H1 (cell line): Measurements from ENCODE around the gene TAMALIN. TPM values are rescaled to one million over a fixed set of nuclear protein-coding genes. Genes with fewer than 3 reads are reported as not detected.

Source experiments
- CTCF ChIA-PET: fragments of 300-600 bp; sonication (Branson Sonifier 250); formaldehyde crosslinking; loops from one replicate; lab custom pipeline; 2021; ENCODE audit not compliant: partially characterized antibody; lab: Charles Lee
- POLR2A ChIA-PET: fragments of 300-600 bp; sonication (Branson Sonifier 250); formaldehyde crosslinking; loops from one replicate; lab custom pipeline; 2021; ENCODE audit warnings: inconsistent platforms; ENCODE audit not compliant: partially characterized antibody; lab: Charles Lee
- DNase-seq, 2 experiments: peaks; one replicate each; pipeline versions ENCODE4 v3.0.0 to v3.0.0-alpha.2; 2010 to 2022; ENCODE audit warnings: low spot score in 2 of 2, low read depth in 1 of 2, mixed read lengths in 1 of 2
- FAIRE-seq: peaks from 2 replicates; lab custom pipeline; 2011; peaks lifted over from hg19 to GRCh38; lab: Jason Lieb, UNC
- H2AFZ ChIP-seq: 2 replicates; pipeline ENCODE4 v1.8.1; 2012; ENCODE audit warnings: low read length, inconsistent platforms
- H2AK5ac ChIP-seq: 2 replicates; pipeline ENCODE4 v1.6.1; 2013; ENCODE audit warnings: low read depth, low read length
- H2BK120ac ChIP-seq: replicated peaks from 2 replicates; pipeline ENCODE3; 2013; ENCODE audit warnings: low read depth, low read length, inconsistent platforms
- H2BK12ac ChIP-seq: 2 replicates; pipeline ENCODE4 v1.6.1; 2013; ENCODE audit warnings: low read depth, low read length
- H2BK15ac ChIP-seq: 2 replicates; pipeline ENCODE4 v1.6.1; 2013; ENCODE audit warnings: low read length
- H2BK20ac ChIP-seq: 2 replicates; pipeline ENCODE4 v1.6.1; 2013; ENCODE audit warnings: low read length
- H2BK5ac ChIP-seq: 2 replicates; pipeline ENCODE4 v1.6.1; 2013; ENCODE audit warnings: low read depth, low read length
- H3K14ac ChIP-seq: 2 replicates; pipeline ENCODE4 v1.6.1; 2013; ENCODE audit warnings: inconsistent platforms; ENCODE audit not compliant: insufficient read length
- H3K18ac ChIP-seq: 2 replicates; pipeline ENCODE4 v1.6.1; 2013; ENCODE audit warnings: low read length; ENCODE audit errors: extremely low read depth
- H3K23ac ChIP-seq: 2 replicates; pipeline ENCODE4 v1.6.1; 2013; ENCODE audit warnings: inconsistent platforms; ENCODE audit not compliant: insufficient read length
- H3K23me2 ChIP-seq: 2 replicates; pipeline ENCODE4 v1.6.1; 2013; ENCODE audit warnings: low read depth, low read length
- H3K27ac ChIP-seq: 2 replicates; pipeline ENCODE4 v1.6.1; 2011; ENCODE audit warnings: low read depth, low read length, inconsistent platforms
- H3K27me3 ChIP-seq, 4 experiments: replicated peaks in 1 of 4; 1 replicate in 1 of 4; 2 replicates in 3 of 4; pipeline versions ENCODE4 v1.6.1 to v1.8.1; 2011 to 2013; ENCODE audit warnings: low read length in 3 of 4, mild to moderate bottlenecking in 3 of 4, inconsistent platforms in 2 of 4, mixed read lengths in 2 of 4, moderate library complexity in 1 of 4; ENCODE audit not compliant: control insufficient read depth in 3 of 4, insufficient read depth in 3 of 4; ENCODE audit errors: extremely low read depth in 1 of 4
- H3K36me3 ChIP-seq, 4 experiments: 2 replicates each; pipeline versions ENCODE4 v1.6.1 to v1.8.1; 2011 to 2013; ENCODE audit warnings: mild to moderate bottlenecking in 4 of 4, low read length in 3 of 4, moderate library complexity in 2 of 4, control low read depth in 1 of 4, inconsistent platforms in 1 of 4; ENCODE audit not compliant: insufficient read depth in 4 of 4, control insufficient read depth in 2 of 4
- H3K4ac ChIP-seq: replicated peaks from 2 replicates; pipeline ENCODE3; 2013; ENCODE audit warnings: low read length, low read depth, mixed read lengths, inconsistent platforms; ENCODE audit not compliant: insufficient read length
- H3K4me1 ChIP-seq, 4 experiments: replicated peaks in 1 of 4; 1 replicate in 1 of 4; 2 replicates in 3 of 4; pipeline versions ENCODE4 v1.6.1 to v1.8.1; 2011 to 2013; ENCODE audit warnings: low read length in 3 of 4, inconsistent platforms in 2 of 4, mixed read lengths in 1 of 4; ENCODE audit not compliant: insufficient read depth in 4 of 4, control insufficient read depth in 3 of 4
- H3K4me2 ChIP-seq, 2 experiments: 2 replicates each; pipeline versions ENCODE4 v1.6.1 to v1.8.1; 2011 to 2013; ENCODE audit warnings: low read depth in 2 of 2, low read length in 2 of 2, control low read depth in 1 of 2, inconsistent platforms in 1 of 2, mild to moderate bottlenecking in 1 of 2; ENCODE audit not compliant: insufficient read depth in 1 of 2
- H3K4me3 ChIP-seq, 4 experiments: fragments of 200-600, 300-600 bp in 1 of 4; sonication (generic), shearing (Covaris generic), sonication (Bioruptor Twin) in 1 of 4; 2 replicates each; pipeline versions ENCODE4 v1.5.1 to v1.8.1; 2011 to 2016; ENCODE audit warnings: low read length in 4 of 4, low read depth in 3 of 4, control low read depth in 2 of 4, inconsistent platforms in 2 of 4, mild to moderate bottlenecking in 2 of 4, mixed read lengths in 1 of 4, moderate library complexity in 1 of 4; ENCODE audit not compliant: insufficient read depth in 2 of 4; ENCODE audit errors: extremely low read depth in 1 of 4
- H3K56ac ChIP-seq: replicated peaks from 2 replicates; pipeline ENCODE3; 2013; ENCODE audit warnings: low read depth, mild to moderate bottlenecking, mixed read lengths, low read length, inconsistent platforms; ENCODE audit not compliant: insufficient read length
- H3K79me1 ChIP-seq: 2 replicates; pipeline ENCODE4 v1.6.1; 2013; ENCODE audit warnings: low read depth, low read length, control low read depth
- H3K79me2 ChIP-seq, 2 experiments: 2 replicates each; pipeline versions ENCODE4 v1.6.1 to v1.8.1; 2012 to 2013; ENCODE audit warnings: low read length in 2 of 2, mild to moderate bottlenecking in 2 of 2, inconsistent platforms in 1 of 2; ENCODE audit not compliant: insufficient read depth in 2 of 2, control insufficient read depth in 1 of 2
- H3K9ac ChIP-seq, 4 experiments: replicated peaks in 1 of 4; 1 replicate in 1 of 4; 2 replicates in 3 of 4; pipeline versions ENCODE4 v1.6.1 to v1.8.1; 2011 to 2013; ENCODE audit warnings: low read depth in 3 of 4, low read length in 3 of 4, control low read depth in 2 of 4, mild to moderate bottlenecking in 2 of 4, moderate library complexity in 2 of 4, inconsistent platforms in 1 of 4; ENCODE audit errors: extremely low read depth in 1 of 4
- H3K9me3 ChIP-seq, 2 experiments: 2 replicates each; pipeline versions ENCODE4 v1.6.1 to v1.8.1; 2012 to 2013; ENCODE audit warnings: mild to moderate bottlenecking in 2 of 2, moderate library complexity in 2 of 2, control low read depth in 1 of 2, inconsistent platforms in 1 of 2, low read depth in 1 of 2, low read length in 1 of 2, mixed read lengths in 1 of 2; ENCODE audit not compliant: insufficient read depth in 2 of 2
- H4K20me1 ChIP-seq, 2 experiments: replicated peaks in 1 of 2; 2 replicates each; pipeline versions ENCODE3 to v1.8.1; 2011 to 2013; ENCODE audit warnings: inconsistent platforms in 2 of 2, low read length in 2 of 2, mild to moderate bottlenecking in 1 of 2; ENCODE audit not compliant: insufficient read depth in 2 of 2, control insufficient read depth in 1 of 2
- H4K5ac ChIP-seq: 2 replicates; pipeline ENCODE4 v1.6.1; 2013; ENCODE audit warnings: low read length, low read depth, mixed read lengths, inconsistent platforms; ENCODE audit not compliant: insufficient read length
- H4K8ac ChIP-seq: 2 replicates; pipeline ENCODE4 v1.8.0; 2013; ENCODE audit warnings: mild to moderate bottlenecking, moderate library complexity, low read length, inconsistent platforms; ENCODE audit not compliant: insufficient read depth; ENCODE audit errors: extremely low read depth
- H4K91ac ChIP-seq: replicated peaks from 2 replicates; pipeline ENCODE3; 2013; ENCODE audit warnings: low read length, mixed read lengths, inconsistent platforms; ENCODE audit not compliant: insufficient read length
- BCL11A ChIP-seq, 2 experiments: IDR thresholded peaks; one replicate each; pipeline ENCODE4 v1.6.1; 2011; ENCODE audit warnings: low read depth in 2 of 2, low read length in 2 of 2, mild to moderate bottlenecking in 2 of 2
- CEBPB ChIP-seq: IDR thresholded peaks from 2 replicates; pipeline ENCODE4 v1.6.1; 2012; ENCODE audit warnings: low read depth, low read length
- CHD1 ChIP-seq: IDR thresholded peaks from 2 replicates; pipeline ENCODE4 v1.6.1; 2012; ENCODE audit warnings: low read depth, low read length, improper control_type of control experiment
- CHD2 ChIP-seq: IDR thresholded peaks from 2 replicates; pipeline ENCODE4 v1.6.1; 2012; ENCODE audit warnings: low read length, improper control_type of control experiment
- CREB1 ChIP-seq: IDR thresholded peaks from 2 replicates; pipeline ENCODE4 v1.6.1; 2012; ENCODE audit warnings: inconsistent platforms
- KDM1A ChIP-seq: fragments of 200-600, 300-600 bp; sonication (generic); IDR thresholded peaks from 2 replicates; pipeline ENCODE4 v1.7.1; 2016; ENCODE audit warnings: mild to moderate bottlenecking, low read length, borderline replicate concordance
- MAFK ChIP-seq: IDR thresholded peaks from 2 replicates; pipeline ENCODE4 v1.6.1; 2012; ENCODE audit warnings: low read depth, mild to moderate bottlenecking, improper control_type of control experiment, low read length
- RBBP5 ChIP-seq: IDR thresholded peaks from 2 replicates; pipeline ENCODE4 v1.7.1; 2012; ENCODE audit warnings: low read depth, mild to moderate bottlenecking, inconsistent platforms, low read length, moderate library complexity, borderline replicate concordance
- TCF12 ChIP-seq: IDR thresholded peaks from 2 replicates; pipeline ENCODE4 v1.6.1; 2011; ENCODE audit warnings: low read depth, mild to moderate bottlenecking, low read length
- WGBS, 2 experiments: shearing (Covaris generic) in 1 of 2; methylation state at CpG; one replicate each; pipeline versions ENCODE4 v1.1.6 to v1.1.7; 2013 to 2015; ENCODE audit warnings: low lambda C conversion rate in 2 of 2, mixed read lengths in 2 of 2, inconsistent platforms in 1 of 2, low coverage in 1 of 2, missing lambda C conversion rate in 1 of 2; ENCODE audit not compliant: insufficient replicate concordance in 2 of 2, insufficient coverage in 1 of 2, insufficient read length in 1 of 2; ENCODE audit errors: extremely low coverage in 1 of 2, missing lambda C conversion rate in 1 of 2; 5-methylcytosine and 5-hydroxymethylcytosine counted together
- polyA plus RNA-seq, 7 experiments: library from polyadenylated mRNA; depleted of rRNA in 3 of 7; stranded (reverse) in 5 of 7; unstranded in 2 of 7; fragments of >200 nt in 5 of 7; fragments of 200-250 nt in 2 of 7; gene quantifications; 1 replicate in 5 of 7; 2 replicates in 1 of 7; 4 replicates in 1 of 7; pipeline versions ENCODE4 v1.2.1 to v1.2.3, GENCODE V29; 2011 to 2013; ENCODE audit warnings: missing spikeins in 2 of 7, mixed read lengths in 2 of 7
- total RNA-seq: library from RNA; stranded (reverse); fragmentation: NEBNext Ultra II Directional; extraction: Animal tissue kit (Norgen Biotek cat#: 25700); gene quantifications from 2 replicates; pipeline ENCODE4 v1.2.1, GENCODE V29; 2021

Gene TAMALIN
- total and polyA plus RNA-seq, 2 of the 8 experiments (the other 6 are each of a cell fraction or from before 2014, with no cell fraction given) = 2.6 to 4.9 TPM

GRCh38 chr12:52054231-52054832 is 47.6 kb downstream of the TAMALIN start:
- H3K23ac ChIP-seq = no peak overlapping the region
- H3K27ac ChIP-seq = no peak overlapping the region
- no peak for DNase-seq
- no peak overlapping the region for H3K4ac ChIP-seq
- no peak overlapping the region for H2AFZ ChIP-seq
- H3K56ac ChIP-seq = no peak overlapping the region
- no peak overlapping the region for H2BK120ac ChIP-seq
- no peaks in the 10 kb centered on the region for H3K9me3 ChIP-seq
- H3K79me2 ChIP-seq = no peaks in the 10 kb centered on the region
- peaks cover 7 to 27% of the 10 kb centered on the region in 2 experiments for H4K20me1 ChIP-seq
- no peak overlapping the region for H2AK5ac ChIP-seq
- no peak overlapping the region for H4K91ac ChIP-seq
- no peak overlapping the region for H3K9ac ChIP-seq
- CTCF ChIA-PET = interaction anchor here (1.1 to 34.1 kb wide), 8 partner anchors 8 to 67 kb away, joined by 4 to 1022 read pairs (median 6); partner anchors contain the start of gene ATG101
- no peak overlapping the region for H3K18ac ChIP-seq
- H3K14ac ChIP-seq = no peak overlapping the region
- H3K36me3 ChIP-seq = peaks cover 0 to 9% (median 5%) of the 10 kb centered on the region in 4 experiments; a peak in 4 of 8 replicates
- POLR2A ChIA-PET = interaction anchor here (1.2 to 1.4 kb wide), 3 partner anchors 13 to 23 kb away, joined by 3 to 5 read pairs (median 4); partner anchors contain the start of gene ATG101
- 92% methylated on average over 20 of the region's 21 CpGs; no CpG with 5 or more reads in 1 of the 2 experiments for WGBS, 2 experiments
- no peak overlapping the region for H3K4me2 ChIP-seq
- no peak overlapping the region for H2BK12ac ChIP-seq
- no peak overlapping the region for H2BK15ac ChIP-seq
- peaks cover 0 to 19% (median 9%) of the 10 kb centered on the region in 4 experiments; a peak in 6 of 7 replicates for H3K4me1 ChIP-seq
- H4K5ac ChIP-seq = no peak overlapping the region
- H3K4me3 ChIP-seq = no peak overlapping the region
- H4K8ac ChIP-seq = no peak overlapping the region
- H2BK20ac ChIP-seq = no peak overlapping the region
- peaks cover 4 to 35% (median 28%) of the 10 kb centered on the region in 4 experiments; a peak in 6 of 7 replicates for H3K27me3 ChIP-seq
- no peak overlapping the region for H2BK5ac ChIP-seq
- no peak for FAIRE-seq
- H3K23me2 ChIP-seq = peaks cover 14% of the 10 kb centered on the region
- H3K79me1 ChIP-seq = no peaks in the 10 kb centered on the region; the same call in 1 of the 2 replicates
- TF ChIP-seq RBBP5 (no peak), TCF12 (no peak), CHD2 (no peak), MAFK (no peak), CHD1 (no peak), KDM1A (no peak), BCL11A (IDR thresholded peaks at IDR 0.05; ENCODE audit: low read depth in 2 of 2, low read length in 2 of 2) (no peak), CREB1 (no peak), CEBPB (no peak)
